HepG2 (cell line): ENCODE data around the gene OVOL2.

ENCODE experiments used
- HINFP ChIP-seq: sonication (generic); formaldehyde crosslinking; IDR thresholded peaks from 2 replicates; pipeline ENCODE4 v1.4.0; 2020; ENCODE audit warnings: low read depth, mild to moderate bottlenecking, missing genetic modification reagents
- SMAD3 ChIP-seq: sonication (generic); formaldehyde crosslinking; IDR thresholded peaks from 2 replicates; pipeline ENCODE4 v1.4.0; 2020; ENCODE audit warnings: missing genetic modification reagents
- SMARCC2 ChIP-seq: fragments of 450-650 bp; IDR thresholded peaks from 2 replicates; pipeline ENCODE4 v1.6.1; 2017; ENCODE audit warnings: antibody characterized with exemption, mild to moderate bottlenecking
- U2AF1 ChIP-seq: fragments of 200-400 bp; formaldehyde crosslinking; optimal IDR thresholded peaks from 2 replicates; pipeline ENCODE3; 2017; ENCODE audit warnings: mild to moderate bottlenecking, low read depth, low read length
- ZNF644 ChIP-seq: IDR thresholded peaks from 2 replicates; pipeline ENCODE4 v1.6.1; 2016; ENCODE audit warnings: low read depth
- ZSCAN29 ChIP-seq: sonication (generic); formaldehyde crosslinking; conservative IDR thresholded peaks from 2 replicates; pipeline ENCODE4 v1.4.0; 2020; ENCODE audit warnings: mild to moderate bottlenecking, missing genetic modification reagents

- peak; percentile 75 for TF ChIP-seq ZNF644 (CRISPR knock-in tag)
- TF ChIP-seq HINFP (CRISPR knock-in tag): no peak
- peak; percentile 46; the same call in 1 of the 2 replicates for TF ChIP-seq SMAD3 (CRISPR knock-in tag)
- TF ChIP-seq SMARCC2: no peak
- no peak for TF ChIP-seq U2AF1
- TF ChIP-seq ZSCAN29: no peak; the same call in 1 of the 2 replicates
Observed at GRCh38 chr20:18001131-18001921, 56.4 kb downstream of the OVOL2 start.
